Activated naive CD8-positive, alpha-beta T cell treated with anti-CD3 and anti-CD28 coated beads, Interleukin-2, amount 50 U/mL, for 24 hours (primary cell): Measurements from ENCODE around the gene MLN.
"Not testable (repeated sequence)": the region's sequence is repeated elsewhere in the genome, so short reads cannot be mapped to it uniquely, and the experiment has no call there.

Experiments used
- ATAC-seq: fragments of 150-1000 bp; cut with Tn5 transposase; one replicate; pipeline ENCODE4 v1.10.0; 2021
- DNase-seq: peaks from one replicate; pipeline ENCODE4 v3.0.0; 2021
- H3K27ac Mint-ChIP-seq: one replicate; pipeline ENCODE4 v1.8.0; 2021; ENCODE audit warnings: mild to moderate bottlenecking, mixed read lengths
- H3K27me3 Mint-ChIP-seq: one replicate; pipeline ENCODE4 v1.8.0; 2021; ENCODE audit warnings: mixed read lengths
- H3K36me3 Mint-ChIP-seq: one replicate; pipeline ENCODE4 v1.8.0; 2021; ENCODE audit warnings: low read depth, mixed read lengths
- H3K4me1 Mint-ChIP-seq: one replicate; pipeline ENCODE4 v1.8.0; 2021; ENCODE audit warnings: mixed read lengths
- H3K4me3 Mint-ChIP-seq: one replicate; pipeline ENCODE4 v1.8.0; 2021; ENCODE audit warnings: mild to moderate bottlenecking, moderate library complexity, mixed read lengths
- H3K9me3 Mint-ChIP-seq: one replicate; pipeline ENCODE4 v1.8.0; 2021; ENCODE audit warnings: mixed read lengths

Gene MLN

DNA sequence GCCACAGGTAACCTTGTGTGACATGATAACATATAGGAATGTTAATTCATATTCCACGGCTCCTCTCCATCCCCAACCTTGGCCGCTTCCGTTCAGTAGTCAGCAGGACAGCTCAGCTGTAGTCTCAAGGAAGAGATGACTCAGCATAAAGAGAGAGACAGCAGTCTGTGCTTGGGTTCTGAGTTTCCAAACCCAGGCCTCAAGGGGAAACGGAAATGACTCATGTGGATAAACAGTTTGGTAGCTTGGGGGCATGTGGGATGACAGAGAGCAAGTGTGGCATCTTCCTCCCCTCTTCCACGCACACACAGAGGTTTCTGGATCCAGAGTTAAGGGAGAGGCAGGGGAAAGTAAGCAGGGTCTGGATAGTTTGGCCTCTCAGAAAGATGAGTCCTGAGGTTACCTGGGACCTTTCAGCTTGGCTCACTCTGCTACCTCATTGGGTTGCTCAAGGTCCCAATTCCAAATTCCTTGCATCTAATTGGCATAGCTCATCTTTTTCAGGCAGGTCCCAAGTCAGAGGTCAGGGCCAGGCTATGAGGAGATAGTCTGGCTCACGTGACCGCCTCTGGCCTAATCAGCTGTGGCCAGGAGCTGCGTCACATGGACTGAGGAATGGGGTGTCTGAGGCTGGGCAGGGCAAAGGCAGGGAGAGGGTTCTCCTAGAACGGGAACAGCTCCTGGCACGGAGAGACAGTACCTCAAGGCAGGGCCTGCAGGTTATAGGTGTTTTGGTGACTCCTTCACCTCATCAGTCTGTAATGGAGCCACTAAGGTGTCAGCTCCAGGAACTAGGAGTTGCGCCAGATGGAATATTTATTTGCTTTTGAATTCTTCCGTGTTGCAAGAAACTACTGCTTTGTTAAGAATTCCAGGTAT is 36.5 kb upstream of the MLN start:
- Mint-ChIP-seq H3K4me3 (peak overlapping the region; percentile 3), H3K27ac (peak overlapping the region; percentile 77), H3K27me3 (peaks cover 2% of the 10 kb centered on the region), H3K9me3 (peaks cover 6% of the 10 kb centered on the region), H3K4me1 (peaks cover 16% of the 10 kb centered on the region), H3K36me3 (no peaks in the 10 kb centered on the region)
- ATAC-seq (peak; percentile 89), DNase-seq (peak; percentile 41)

DNA sequence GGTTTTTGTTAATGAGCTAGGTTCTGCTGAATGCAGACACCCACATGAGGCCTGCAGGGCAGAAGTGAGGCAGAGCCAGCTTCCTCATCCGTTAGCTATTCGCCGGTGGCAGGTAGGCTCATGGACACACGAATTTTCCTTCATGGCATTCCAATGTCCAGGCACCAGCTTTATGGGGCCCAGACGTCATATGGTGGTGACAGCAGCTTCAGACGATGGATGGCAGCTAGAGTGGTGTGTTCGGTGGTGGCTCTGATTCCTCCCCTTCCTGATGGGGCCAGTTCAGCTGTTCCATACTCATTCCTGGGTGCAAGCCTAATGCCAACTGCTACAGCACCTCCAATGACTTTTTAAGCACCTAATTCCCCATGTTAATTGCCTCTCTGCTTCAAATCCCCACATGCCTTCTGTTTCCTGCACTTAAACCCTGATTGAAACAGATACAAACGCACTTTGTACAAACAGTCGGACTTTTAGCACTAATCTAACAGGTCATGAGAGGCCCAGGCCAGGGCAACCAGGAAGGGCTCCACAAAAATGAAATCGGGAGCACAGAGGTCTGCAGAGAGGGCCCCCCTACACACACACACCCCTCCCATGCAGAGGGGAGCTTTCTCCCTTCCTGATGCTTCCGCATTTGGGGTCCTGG is 35.7 kb upstream of the MLN start:
- no peak for ATAC-seq
- peak overlapping the region; percentile 77 for H3K27ac Mint-ChIP-seq

DNA sequence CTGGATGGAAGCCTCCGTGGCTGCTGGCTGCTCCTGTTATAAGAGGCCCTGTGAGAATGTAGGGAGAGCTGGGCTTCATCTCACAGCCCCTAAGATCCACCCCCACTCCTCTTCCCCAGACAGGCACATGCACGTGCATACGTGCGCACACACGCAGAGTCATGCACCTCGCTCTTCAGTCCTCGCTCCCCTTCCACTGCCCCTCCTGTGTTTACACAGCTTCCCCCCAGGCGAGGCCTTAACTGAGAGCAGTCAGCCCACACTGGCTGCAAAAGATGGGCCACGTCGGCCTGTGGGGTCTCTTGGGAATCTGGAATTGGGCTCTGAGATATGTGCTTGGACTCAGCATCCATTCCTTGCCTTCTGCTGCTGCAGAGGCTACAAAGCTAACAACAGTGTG is 35.2 kb upstream of the MLN start:
- Mint-ChIP-seq H3K36me3 (no peaks in the 10 kb centered on the region), H3K9me3 (peaks cover 6% of the 10 kb centered on the region), H3K27me3 (peaks cover 2% of the 10 kb centered on the region), H3K27ac (no peak overlapping the region), H3K4me1 (peaks cover 16% of the 10 kb centered on the region), H3K4me3 (no peak overlapping the region)
- no peak for DNase-seq
- ATAC-seq = no peak

More for the DNA sequence above, 35.7 kb upstream of the MLN start:
- Mint-ChIP-seq H3K36me3 (no peaks in the 10 kb centered on the region), H3K9me3 (peaks cover 6% of the 10 kb centered on the region), H3K27me3 (peaks cover 2% of the 10 kb centered on the region), H3K4me3 (peak overlapping the region; percentile 3), H3K4me1 (peaks cover 16% of the 10 kb centered on the region)
- DNase-seq = no peak

DNA sequence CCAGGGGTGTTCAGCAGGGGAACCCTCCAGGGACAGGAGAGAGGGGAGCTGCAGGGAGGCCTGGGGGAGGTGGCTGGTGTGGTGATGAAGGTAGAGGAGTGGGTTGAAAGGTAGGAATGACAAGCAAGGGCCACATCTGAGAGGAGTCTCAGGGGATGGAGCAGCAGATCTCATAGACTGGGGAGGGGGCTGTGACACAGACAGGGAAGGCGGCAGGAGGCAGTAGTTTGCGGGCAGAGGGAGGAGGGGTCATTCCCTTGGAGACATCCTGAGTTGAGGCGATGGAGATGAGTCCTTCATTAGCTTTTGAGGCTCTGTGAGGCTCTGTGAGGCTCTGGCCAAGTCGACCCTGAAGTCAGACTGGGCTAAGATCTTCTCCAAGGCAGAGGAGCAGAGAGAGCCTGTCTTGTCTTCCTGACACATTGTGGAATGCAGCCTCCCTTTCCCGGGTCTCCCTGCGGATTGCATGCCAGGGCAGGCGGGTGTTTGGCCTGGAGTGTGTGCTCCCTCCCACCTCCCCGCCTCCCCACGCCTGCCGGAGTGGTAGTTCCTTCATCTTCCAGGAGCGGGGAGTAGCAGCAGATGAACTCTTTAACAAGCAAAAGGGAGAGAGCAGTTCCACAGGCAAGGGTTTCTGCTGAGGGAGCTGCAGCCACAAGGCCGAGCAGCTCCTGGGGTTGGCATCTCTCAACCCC is 34.3 kb upstream of the MLN start:
- Mint-ChIP-seq H3K27me3 (peaks cover 2% of the 10 kb centered on the region), H3K4me3 (no peak overlapping the region), H3K9me3 (peaks cover 6% of the 10 kb centered on the region), H3K36me3 (no peaks in the 10 kb centered on the region), H3K4me1 (peaks cover 16% of the 10 kb centered on the region), H3K27ac (no peak overlapping the region)
- no peak for DNase-seq
- no peak for ATAC-seq

DNA sequence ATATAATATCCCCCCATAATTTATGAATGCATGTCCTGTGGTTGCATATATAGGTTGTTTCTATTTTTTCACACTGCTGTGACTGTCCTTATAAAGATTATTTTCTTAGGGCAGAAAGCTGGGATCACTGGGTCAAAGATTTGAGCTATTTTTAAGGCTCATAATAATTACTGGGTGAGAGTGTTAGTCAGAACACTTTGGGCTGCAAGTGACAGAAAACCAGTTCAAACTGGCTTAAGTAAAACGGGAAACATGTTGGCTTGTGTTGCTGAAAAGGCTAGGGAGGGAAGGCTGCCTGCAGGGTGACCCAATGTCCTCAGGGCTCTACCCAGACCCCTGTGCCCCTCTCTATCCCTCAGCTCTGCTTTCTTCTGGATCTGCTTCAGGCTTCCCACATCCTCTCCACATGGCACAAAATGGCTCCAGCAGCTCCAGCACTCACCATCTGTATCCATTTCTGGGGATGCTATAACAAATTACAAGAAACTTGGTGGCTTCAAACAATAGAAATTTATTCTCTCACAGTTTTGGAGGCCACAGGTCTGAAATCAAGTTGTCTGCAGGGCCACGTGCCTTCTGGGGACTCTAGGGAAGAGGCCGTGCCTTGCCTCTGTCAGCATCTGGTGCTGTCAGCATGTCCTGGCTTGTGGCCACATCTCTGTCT is 33.1 kb upstream of the MLN start:
- H3K4me1 Mint-ChIP-seq = peaks cover 16% of the 10 kb centered on the region
- peaks cover 6% of the 10 kb centered on the region for H3K9me3 Mint-ChIP-seq
- no peaks in the 10 kb centered on the region for H3K27me3 Mint-ChIP-seq
- DNase-seq (no peak), ATAC-seq (no peak)
- H3K27ac Mint-ChIP-seq = no peak overlapping the region
- H3K36me3 Mint-ChIP-seq = no peaks in the 10 kb centered on the region
- no peak overlapping the region for H3K4me3 Mint-ChIP-seq

DNA sequence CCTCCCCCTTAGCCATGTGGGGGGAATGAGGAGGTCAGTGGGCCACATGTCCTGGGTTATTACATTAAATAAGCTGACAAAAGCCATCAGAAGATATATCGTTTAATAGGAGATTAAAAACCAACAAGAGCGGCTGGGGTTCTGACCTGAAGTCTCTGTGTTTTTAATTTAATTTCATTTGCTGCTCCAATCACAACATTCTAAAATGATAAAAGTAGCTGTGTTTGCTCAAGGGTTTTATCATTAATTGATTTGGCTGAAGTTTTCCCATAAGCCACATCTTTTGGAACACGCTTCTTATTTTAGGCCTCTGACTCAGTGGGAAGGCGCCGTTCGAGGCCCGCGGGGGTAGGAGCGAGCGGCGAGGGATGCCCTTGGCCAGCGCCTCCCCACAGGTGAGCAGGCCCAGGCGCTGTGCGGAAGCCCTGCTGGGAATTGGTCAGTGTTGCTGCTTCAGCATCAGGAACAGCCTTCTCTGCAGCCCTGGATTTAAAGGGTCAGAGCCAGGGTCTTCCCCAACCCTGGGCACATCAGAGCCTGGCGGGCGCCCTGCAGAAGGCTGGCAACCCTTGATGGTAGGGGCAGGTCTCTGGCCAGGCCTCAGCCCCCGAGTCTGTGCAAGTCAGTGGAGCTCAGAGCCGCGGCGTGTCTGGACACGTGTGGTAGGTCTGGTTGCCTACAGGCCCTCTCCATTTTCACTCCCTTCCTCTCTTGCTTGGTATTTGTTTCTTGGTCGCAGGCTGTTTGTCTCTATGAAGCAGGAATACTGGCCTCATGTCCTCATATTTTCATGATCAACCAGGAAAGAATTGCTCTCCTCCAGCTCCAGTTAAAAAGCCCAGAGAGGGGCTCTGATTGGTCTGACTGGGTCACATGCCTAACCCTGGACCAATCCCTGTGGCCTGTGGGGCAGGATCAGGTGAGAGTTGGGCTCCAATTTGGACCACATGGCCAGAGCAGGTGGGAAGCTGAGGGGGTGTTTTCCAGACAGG is 30.9 kb upstream of the MLN start:
- DNase-seq = no peak
- no peak for ATAC-seq
- Mint-ChIP-seq H3K9me3 (peaks cover 6% of the 10 kb centered on the region), H3K27me3 (peaks cover 5% of the 10 kb centered on the region), H3K27ac (no peak overlapping the region), H3K36me3 (no peaks in the 10 kb centered on the region), H3K4me1 (peaks cover 6% of the 10 kb centered on the region), H3K4me3 (no peak overlapping the region)

DNA sequence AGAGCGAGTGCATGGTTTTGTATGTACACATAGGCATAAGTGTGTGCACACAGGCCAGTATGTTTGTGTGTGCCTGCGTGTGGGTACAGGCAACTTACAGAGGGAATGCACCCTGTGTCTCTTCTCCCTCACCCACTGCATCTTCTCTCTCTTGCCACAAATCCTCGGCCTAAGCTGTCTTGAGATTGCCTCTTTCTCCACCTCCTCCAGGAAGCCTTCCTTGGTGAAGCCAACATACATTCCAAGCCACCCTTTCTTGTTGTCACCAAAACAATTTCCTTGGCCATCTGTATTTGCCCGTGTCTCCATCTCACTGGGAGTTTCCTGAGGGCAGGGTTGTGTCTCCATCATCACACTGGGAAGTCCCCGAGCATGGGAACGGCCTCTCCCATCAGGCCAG is 29.8 kb upstream of the MLN start:
- DNase-seq (no peak), ATAC-seq (no peak)
- Mint-ChIP-seq H3K27me3 (peaks cover 5% of the 10 kb centered on the region), H3K4me3 (no peak overlapping the region), H3K36me3 (no peaks in the 10 kb centered on the region), H3K9me3 (peaks cover 6% of the 10 kb centered on the region), H3K4me1 (no peaks in the 10 kb centered on the region), H3K27ac (no peak overlapping the region)

DNA sequence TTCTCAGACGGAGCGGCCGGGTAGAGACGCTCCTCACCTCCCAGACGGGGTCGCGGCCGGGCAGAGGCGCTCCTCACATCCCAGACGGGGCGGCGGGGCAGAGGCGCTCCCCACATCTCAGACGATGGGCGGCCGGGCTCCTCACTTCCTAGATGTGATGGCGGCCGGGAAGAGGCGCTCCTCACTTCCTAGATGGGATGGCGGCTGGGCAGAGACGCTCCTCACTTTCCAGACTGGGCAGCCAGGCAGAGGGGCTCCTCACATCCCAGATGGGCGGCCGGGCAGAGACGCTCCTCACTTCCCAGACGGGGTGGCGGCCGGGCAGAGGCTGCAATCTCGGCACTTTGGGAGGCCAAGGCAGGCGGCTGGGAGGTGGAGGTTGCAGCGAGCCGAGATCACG is 29.0 kb upstream of the MLN start:
- not testable (repeated sequence) for H3K27ac Mint-ChIP-seq, DNase-seq, ATAC-seq, H3K4me1 Mint-ChIP-seq, H3K9me3 Mint-ChIP-seq, H3K27me3 Mint-ChIP-seq, H3K4me3 Mint-ChIP-seq, H3K36me3 Mint-ChIP-seq

DNA sequence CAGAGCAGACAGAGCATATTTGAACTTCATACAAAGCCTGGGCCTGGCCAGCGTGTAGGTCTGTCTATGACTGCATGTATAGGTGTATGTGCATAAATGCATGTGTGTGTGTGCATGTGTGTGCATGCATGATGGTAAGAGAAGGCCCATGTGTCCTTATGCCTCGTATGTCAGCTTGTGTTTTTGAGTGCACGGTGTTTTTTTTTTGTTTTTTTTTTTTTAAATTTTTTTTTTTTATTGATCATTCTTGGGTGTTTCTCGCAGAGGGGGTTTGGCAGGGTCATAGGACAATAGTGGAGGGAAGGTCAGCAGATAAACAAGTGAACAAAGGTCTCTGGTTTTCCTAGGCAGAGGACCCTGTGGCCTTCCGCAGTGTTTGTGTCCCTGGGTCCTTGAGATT is 27.9 kb upstream of the MLN start:
- not testable (repeated sequence) for H3K4me1 Mint-ChIP-seq, H3K27ac Mint-ChIP-seq, ATAC-seq

DNA sequence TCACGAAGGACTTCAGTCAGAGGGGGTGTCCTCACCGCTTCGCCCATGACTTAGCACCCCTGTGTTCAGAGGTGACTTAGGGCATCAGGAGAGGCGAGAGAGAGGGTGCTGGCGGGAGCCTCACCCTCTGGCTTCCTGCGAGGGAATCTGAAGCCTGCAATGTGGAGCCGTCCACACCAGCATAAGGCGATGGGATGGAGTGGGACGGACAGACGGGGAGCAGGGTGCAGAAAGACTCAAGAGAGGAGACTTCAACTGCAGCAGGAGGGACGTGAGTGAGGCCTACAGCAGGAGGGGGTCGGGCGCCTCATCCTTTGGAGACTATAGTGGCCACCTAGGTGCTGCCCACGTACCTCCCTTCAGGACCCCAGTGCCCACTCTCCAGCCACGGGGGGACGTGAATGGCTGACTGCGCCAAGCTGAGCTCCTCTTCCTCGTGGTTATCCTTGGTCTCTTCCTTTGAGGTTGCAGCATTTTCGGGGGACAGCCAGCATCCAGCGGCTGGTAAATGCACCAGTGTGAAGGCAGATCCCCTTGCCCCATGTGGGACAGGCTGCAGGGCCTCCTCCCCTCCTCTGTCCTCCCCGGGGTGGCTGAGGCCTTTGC is 26.9 kb upstream of the MLN start:
- peaks cover 5% of the 10 kb centered on the region for H3K27me3 Mint-ChIP-seq
- no peak for ATAC-seq
- H3K4me3 Mint-ChIP-seq = no peak overlapping the region
- no peaks in the 10 kb centered on the region for H3K36me3 Mint-ChIP-seq
- no peaks in the 10 kb centered on the region for H3K9me3 Mint-ChIP-seq
- no peak overlapping the region for H3K27ac Mint-ChIP-seq
- DNase-seq = no peak
- H3K4me1 Mint-ChIP-seq = no peaks in the 10 kb centered on the region

More for the DNA sequence above, 27.9 kb upstream of the MLN start:
- not testable (repeated sequence) for H3K27me3 Mint-ChIP-seq, H3K9me3 Mint-ChIP-seq, H3K36me3 Mint-ChIP-seq, H3K4me3 Mint-ChIP-seq, DNase-seq

DNA sequence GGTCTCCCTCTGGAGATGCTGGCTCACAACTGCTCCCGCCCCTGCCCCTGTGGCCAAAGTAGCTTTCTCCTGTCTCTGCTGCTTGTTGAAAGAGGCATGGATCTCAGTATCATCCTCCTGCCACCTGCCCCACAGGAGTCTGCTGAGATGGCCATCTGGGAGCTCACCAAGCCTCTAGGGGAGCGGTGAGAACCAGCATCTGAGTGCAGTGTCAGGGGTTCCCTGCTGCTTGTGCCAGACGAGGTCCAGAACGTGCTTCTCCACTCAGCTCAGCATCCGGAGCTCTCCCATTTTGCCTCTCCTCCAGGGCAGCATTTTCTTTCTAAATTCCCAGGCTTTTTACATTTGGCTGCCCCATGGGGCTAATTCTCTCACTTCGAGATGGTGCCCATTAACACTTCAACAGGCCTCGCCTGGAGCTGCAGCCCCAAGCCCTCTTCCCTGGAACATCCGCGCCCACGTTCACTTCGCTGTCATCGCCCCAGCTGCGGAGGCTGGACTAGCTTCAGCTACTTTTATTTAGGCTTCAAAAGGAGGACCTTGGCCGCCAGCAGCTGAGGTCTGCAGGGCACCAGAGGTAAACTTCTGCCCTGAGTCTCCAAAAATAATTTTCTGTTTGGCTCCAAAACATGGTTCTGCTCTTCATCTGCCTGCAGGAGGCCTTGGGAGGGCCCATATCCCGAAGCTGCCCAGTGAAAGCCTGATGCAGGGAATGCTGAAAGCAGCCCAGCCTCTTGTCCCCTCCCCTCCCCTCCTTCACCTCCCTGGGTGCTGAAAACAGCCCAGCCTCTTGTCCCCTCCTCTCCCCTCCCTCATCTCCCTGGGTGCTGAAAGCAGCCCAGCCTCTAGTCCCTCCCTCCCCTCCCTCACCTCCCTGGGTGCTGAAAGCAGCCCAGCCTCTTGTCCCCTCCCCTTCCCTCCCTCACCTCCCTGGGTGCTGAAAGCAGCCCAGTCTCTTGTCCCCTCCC is 25.2 kb upstream of the MLN start:
- ATAC-seq = no peak

DNA sequence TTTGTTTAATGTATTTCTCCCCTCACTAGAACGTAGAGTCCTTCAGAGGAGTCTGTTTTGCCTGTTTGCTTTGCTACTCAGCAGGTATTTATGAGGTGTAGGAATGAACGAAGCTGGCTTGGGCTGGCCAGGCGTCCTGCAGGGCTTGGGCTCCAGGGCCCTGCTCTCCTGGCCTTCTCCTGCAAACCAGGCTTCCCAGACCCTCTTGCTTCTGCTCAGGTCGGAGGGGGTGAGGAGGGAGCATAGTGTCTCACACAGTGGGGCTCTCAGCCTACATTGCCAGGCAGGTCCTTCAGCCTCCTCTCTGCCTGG is 24.6 kb upstream of the MLN start:
- Mint-ChIP-seq H3K36me3 (no peaks in the 10 kb centered on the region), H3K27me3 (peaks cover 5% of the 10 kb centered on the region), H3K9me3 (no peaks in the 10 kb centered on the region), H3K27ac (no peak overlapping the region), H3K4me1 (no peaks in the 10 kb centered on the region), H3K4me3 (no peak overlapping the region)
- ATAC-seq (no peak), DNase-seq (no peak)

More for the DNA sequence above, 25.2 kb upstream of the MLN start:
- Mint-ChIP-seq H3K36me3 (no peaks in the 10 kb centered on the region), H3K27ac (no peak overlapping the region), H3K9me3 (no peaks in the 10 kb centered on the region), H3K4me1 (no peaks in the 10 kb centered on the region), H3K4me3 (no peak overlapping the region), H3K27me3 (peaks cover 5% of the 10 kb centered on the region)
- no peak for DNase-seq
